Ascending aorta (tissue), 2 donors: Measurements from ENCODE around the gene GRK2. TPM values are rescaled to one million over a fixed set of nuclear protein-coding genes. Genes with fewer than 3 reads are reported as not detected.

ENCODE experiments used
- DNase-seq, 2 donors: peaks; one replicate each; pipeline ENCODE4 v3.0.0-alpha.2; 2019; ENCODE audit warnings: low spot score in 2 of 2
- H3K27ac ChIP-seq, 2 donors: fragments of 200-600 bp; sonication (generic); one replicate each; pipeline ENCODE4 v1.5.1; 2016 to 2017; ENCODE audit warnings: mild to moderate bottlenecking in 1 of 2
- H3K27me3 ChIP-seq: fragments of 200-600 bp; sonication (generic); one replicate; pipeline ENCODE4 v1.5.1; 2017
- H3K36me3 ChIP-seq, 2 donors: fragments of 200-600 bp; sonication (generic); one replicate each; pipeline ENCODE4 v1.5.1; 2016
- H3K4me1 ChIP-seq, 2 donors: fragments of 200-600 bp; sonication (generic); one replicate each; pipeline ENCODE4 v1.5.1; 2016 to 2017; ENCODE audit warnings: mild to moderate bottlenecking in 1 of 2
- H3K4me3 ChIP-seq, 2 donors: fragments of 200-600 bp; sonication (generic); one replicate each; pipeline ENCODE4 v1.5.1; 2016 to 2017; ENCODE audit warnings: mild to moderate bottlenecking in 1 of 2
- H3K9me3 ChIP-seq, 2 donors: fragments of 200-600 bp; sonication (generic); one replicate each; pipeline ENCODE4 v1.5.1; 2016
- CTCF ChIP-seq, 3 experiments: fragments of 200-600 bp in 2 of 3; fragments of 450-650 bp in 1 of 3; sonication (generic) in 2 of 3; IDR thresholded peaks; one replicate each; pipeline ENCODE4 v1.5.1; 2016 to 2019; ENCODE audit warnings: antibody characterized with exemption in 3 of 3, mild to moderate bottlenecking in 1 of 3, moderate library complexity in 1 of 3
- intact Hi-C: fragments of 100-400 bp; cut with DNase I; formaldehyde crosslinking; loops from one replicate; pipeline ENCODE4 v1.15.1; 2023
- total RNA-seq: library from RNA; depleted of rRNA; stranded (reverse); fragments of >200 nt; gene quantifications from one replicate; pipeline ENCODE4 v1.1.0, GENCODE V29; 2016

GRK2 gene
- total RNA-seq, 1 donor from 2014 or later, result 65.3 TPM

DNA sequence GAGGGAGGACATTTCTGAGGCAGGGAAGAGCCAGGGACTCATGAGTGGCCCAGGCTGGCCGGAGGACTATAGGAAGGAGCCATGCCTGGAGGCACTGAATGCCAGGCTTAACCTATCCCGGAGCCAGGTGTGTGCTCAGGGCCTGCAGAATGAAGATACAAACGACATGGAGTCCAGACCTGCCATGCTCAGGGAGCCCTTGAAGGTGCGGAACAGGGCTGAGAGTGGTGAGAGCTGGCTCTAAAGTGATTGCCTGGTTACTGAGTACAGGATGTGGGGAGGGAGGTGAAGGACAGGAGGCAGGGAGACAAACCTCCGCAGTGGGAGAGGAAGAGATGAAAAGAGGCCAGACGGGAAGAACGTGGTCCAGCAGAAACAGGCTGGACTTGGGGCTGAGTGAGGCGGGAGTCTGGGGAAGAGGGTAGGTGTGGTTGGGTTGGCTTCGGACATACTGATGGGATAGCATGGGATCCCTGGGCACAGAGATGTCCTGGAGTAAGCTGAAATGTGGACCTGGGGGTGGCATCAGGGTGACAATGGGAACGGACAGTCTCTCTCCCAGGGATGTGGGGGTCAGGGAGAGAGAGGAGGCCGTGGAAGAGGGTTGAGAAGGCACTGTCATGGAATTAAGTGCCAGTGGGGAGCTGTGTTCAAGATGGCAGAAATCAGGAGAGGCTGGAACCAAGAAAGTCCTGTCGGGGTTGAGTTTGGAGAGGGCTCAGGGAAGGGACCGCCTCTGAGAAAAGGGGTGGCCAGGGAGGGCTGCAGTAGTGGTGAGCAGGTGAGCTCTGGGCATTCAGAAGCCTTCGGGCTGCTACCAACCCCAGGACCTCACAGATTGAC, 21.3 kb downstream of the GRK2 start:
- DNase-seq, result no peak
- intact Hi-C loops, result loop anchor here (2.0 kb wide), 2 partner anchors 15 to 47 kb away; partner anchors contain the start of gene SSH3
- H3K4me1 ChIP-seq, result peaks cover 14 to 38% of the 10 kb centered on the region in 2 donors
- H3K4me3 ChIP-seq, result peak overlapping the region in 1 of 2 donors; percentile 76
- H3K36me3 ChIP-seq, result peaks cover 41 to 54% of the 10 kb centered on the region in 2 donors
- peak overlapping the region; percentile 91 to 98 for H3K27ac ChIP-seq
- no peaks in the 10 kb centered on the region for H3K27me3 ChIP-seq
- no peak for TF ChIP-seq CTCF (IDR thresholded peaks at IDR 0.05)
- no peaks in the 10 kb centered on the region for H3K9me3 ChIP-seq

- intact Hi-C loops, result loop anchor here (2.0 kb wide), 2 partner anchors 15 to 47 kb away; partner anchors contain the start of gene SSH3
- TF ChIP-seq CTCF (IDR thresholded peaks at IDR 0.05), result no peak
- peaks cover 35 to 49% of the 10 kb centered on the region in 2 donors for H3K36me3 ChIP-seq
- H3K27ac ChIP-seq, result peak overlapping the region; percentile 91 to 98
- no peaks in the 10 kb centered on the region for H3K27me3 ChIP-seq
- H3K4me1 ChIP-seq, result peaks cover 14 to 38% of the 10 kb centered on the region in 2 donors
- no peak for DNase-seq
- no peaks in the 10 kb centered on the region for H3K9me3 ChIP-seq
- H3K4me3 ChIP-seq, result peak overlapping the region; percentile 76 to 87
These were observed 21.9 kb downstream of the GRK2 start for GRCh38 chr11:67288198-67288451.

DNA sequence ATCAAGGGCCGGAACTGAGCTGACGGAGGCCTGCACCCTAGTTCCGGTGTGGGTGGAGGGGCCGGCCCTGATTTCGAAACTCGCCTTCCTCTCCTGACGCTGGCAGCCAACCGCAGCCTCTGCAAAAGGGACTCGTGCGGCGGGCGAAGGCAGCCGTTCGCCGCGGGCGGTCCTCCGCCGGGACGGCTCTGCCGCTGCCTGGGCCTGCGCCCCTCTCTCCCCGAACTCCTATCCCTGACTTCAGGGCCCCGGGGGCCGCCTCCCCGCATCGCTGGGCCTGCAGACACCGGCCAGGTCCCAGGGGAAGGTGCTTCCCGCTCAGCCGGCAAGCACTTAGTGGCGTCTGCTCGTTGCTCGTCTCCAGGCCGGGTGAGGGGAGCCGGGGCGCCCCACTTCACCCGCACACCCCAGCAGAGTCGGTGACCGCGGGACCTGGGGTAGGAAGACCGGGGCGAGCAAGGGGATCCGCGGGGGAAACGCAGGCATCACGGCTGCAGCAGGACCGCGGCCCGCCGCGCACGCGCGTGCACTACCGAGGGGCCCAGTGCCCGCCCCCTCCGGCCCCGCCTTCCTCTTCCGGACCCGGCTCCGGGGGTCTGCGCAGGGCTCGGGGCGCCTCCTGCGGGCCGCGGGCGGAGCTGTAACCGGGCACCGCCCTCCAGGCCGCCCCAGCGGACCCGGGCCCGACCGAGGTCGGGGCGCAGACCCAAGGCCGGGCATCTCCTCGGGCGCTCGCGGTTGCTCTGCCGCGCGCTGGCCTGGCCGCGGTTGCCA, 22.4 kb downstream of the GRK2 start:
- Histone ChIP-seq H3K27ac (peak overlapping the region; percentile 91 to 98), H3K9me3 (no peaks in the 10 kb centered on the region), H3K4me1 (peaks cover 14 to 38% of the 10 kb centered on the region in 2 donors), H3K27me3 (no peaks in the 10 kb centered on the region), H3K36me3 (peaks cover 30 to 44% of the 10 kb centered on the region in 2 donors), H3K4me3 (peak overlapping the region; percentile 76 to 87)
- intact Hi-C loops, result loop anchor here (1.0 to 2.0 kb wide), 5 partner anchors 11 to 48 kb away; partner anchors contain the start of genes GRK2 and SSH3
- DNase-seq, result peak; percentile 65 to 95
- TF ChIP-seq CTCF (IDR thresholded peaks at IDR 0.05), result peak in 2 of 3 experiments; percentile 24 to 44

DNA sequence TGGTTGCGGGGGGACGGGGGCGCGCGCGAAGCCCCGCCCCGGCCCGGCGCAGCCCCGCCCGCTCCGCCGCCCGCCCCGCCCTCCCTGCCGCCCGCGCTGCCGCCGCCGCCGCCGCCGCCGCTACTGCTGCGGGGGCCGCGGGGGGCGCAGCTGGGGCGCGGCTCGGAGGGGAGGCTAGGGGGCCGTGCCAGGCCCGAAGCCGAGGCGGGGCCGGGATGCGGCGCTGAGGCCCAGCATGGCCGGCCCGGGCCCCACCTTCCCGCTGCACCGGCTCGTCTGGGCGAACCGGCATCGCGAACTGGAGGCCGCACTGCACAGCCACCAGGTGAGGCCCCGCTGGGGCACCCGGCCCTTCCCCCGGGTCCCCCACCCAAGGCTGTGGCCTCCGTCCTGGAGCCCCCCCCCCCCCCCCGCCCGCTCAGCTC, 23.0 kb downstream of the GRK2 start, which contains the start of gene ANKRD13D:
TSS of gene ANKRD13D (plus strand) at position 78 of the 425 bp plus-strand sequence. CDS start at position 236, 158 bp downstream.
- Histone ChIP-seq H3K27me3 (no peaks in the 10 kb centered on the region), H3K27ac (peak within 1 kb of the TSS; percentile 91 to 98), H3K9me3 (no peaks in the 10 kb centered on the region), H3K4me3 (peak within 1 kb of the TSS; percentile 76 to 87), H3K4me1 (peaks cover 14 to 38% of the 10 kb centered on the region in 2 donors), H3K36me3 (peaks cover 24 to 43% of the 10 kb centered on the region in 2 donors)
- intact Hi-C loops, result loop anchor here (1.0 to 2.0 kb wide), 5 partner anchors 12 to 48 kb away; partner anchors contain the start of genes GRK2 and SSH3
- DNase-seq, result no peak
- TF ChIP-seq CTCF (IDR thresholded peaks at IDR 0.05), result no peak

DNA sequence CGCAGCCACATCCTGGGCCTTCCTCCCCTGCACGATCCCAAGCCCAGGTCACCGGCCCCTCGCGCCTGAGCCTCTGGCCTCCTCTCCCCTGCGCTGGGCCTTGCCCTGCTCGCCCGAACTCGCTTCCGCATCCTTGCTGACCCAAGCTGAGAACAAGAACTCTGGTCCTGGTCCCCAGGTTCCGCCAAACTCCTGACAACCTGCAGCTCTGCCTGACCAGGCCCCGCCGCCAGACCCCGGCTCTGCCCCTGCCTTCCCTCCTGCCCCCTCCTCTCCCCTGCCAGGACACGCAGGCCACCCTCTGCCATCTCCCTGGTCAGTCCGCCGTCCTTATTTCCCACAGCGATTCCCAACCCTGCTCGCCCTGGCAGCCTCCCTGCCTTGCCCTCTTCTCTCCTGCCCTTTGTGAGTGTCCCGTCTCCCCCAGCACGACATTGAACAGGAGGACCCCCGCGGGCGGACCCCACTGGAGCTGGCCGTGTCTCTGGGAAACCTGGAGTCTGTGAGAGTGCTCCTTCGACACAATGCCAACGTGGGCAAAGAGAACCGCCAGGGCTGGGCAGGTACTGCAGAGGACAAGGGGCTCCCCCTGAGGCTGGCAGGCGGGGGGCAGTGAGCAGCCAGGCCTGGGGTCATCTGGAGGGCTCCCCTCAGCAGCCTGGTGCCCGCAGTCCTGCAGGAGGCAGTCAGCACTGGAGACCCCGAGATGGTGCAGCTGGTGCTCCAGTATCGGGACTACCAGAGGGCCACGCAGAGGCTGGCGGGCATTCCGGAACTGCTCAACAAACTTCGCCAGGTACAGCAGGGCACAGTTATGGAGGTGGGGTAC, 23.6 kb downstream of the GRK2 start:
- Histone ChIP-seq H3K27me3 (no peaks in the 10 kb centered on the region), H3K4me3 (peak overlapping the region; percentile 76 to 87), H3K9me3 (no peaks in the 10 kb centered on the region), H3K4me1 (peaks cover 14 to 38% of the 10 kb centered on the region in 2 donors), H3K36me3 (peaks cover 19 to 41% of the 10 kb centered on the region in 2 donors), H3K27ac (peak overlapping the region; percentile 91 to 98)
- intact Hi-C loops, result loop anchor here (1.0 to 2.0 kb wide), 5 partner anchors 13 to 49 kb away; partner anchors contain the start of genes GRK2 and SSH3
- TF ChIP-seq CTCF (IDR thresholded peaks at IDR 0.05), result no peak
- DNase-seq, result no peak
